Measurements from ENCODE around the gene HIKESHI.

DNA sequence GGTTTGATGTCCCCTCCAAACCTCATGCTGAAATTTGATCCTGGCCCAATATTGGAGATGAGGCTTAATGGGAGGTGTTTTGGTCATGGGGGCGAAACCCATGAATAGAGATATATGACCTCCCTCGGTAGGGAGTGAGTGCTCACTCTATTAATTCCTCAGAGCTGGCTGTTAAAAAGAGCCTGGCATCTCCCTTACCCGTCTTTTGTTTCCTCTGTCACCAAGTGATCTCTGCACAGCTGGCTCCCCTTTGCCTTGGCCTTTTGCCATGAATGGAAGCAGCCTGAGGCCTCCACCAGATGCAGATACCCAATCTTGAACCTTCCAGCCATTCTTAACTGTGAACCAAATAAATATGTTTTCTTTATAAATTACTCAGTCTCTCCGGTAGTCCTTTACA is 68.1 kb downstream of the HIKESHI start:
- TF ChIP-seq, protein P1, sequence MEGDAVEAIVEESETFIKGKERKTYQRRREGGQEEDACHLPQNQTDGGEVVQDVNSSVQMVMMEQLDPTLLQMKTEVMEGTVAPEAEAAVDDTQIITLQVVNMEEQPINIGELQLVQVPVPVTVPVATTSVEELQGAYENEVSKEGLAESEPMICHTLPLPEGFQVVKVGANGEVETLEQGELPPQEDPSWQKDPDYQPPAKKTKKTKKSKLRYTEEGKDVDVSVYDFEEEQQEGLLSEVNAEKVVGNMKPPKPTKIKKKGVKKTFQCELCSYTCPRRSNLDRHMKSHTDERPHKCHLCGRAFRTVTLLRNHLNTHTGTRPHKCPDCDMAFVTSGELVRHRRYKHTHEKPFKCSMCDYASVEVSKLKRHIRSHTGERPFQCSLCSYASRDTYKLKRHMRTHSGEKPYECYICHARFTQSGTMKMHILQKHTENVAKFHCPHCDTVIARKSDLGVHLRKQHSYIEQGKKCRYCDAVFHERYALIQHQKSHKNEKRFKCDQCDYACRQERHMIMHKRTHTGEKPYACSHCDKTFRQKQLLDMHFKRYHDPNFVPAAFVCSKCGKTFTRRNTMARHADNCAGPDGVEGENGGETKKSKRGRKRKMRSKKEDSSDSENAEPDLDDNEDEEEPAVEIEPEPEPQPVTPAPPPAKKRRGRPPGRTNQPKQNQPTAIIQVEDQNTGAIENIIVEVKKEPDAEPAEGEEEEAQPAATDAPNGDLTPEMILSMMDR (IDR thresholded peaks at IDR 0.05; ENCODE audit: poor library complexity) = no peak
- TF ChIP-seq EZH2 (IDR thresholded peaks at IDR 0.05; ENCODE audit: borderline replicate concordance) (no peak), EZH2phosphoT487 (IDR thresholded peaks at IDR 0.05; ENCODE audit: low read depth, severe bottlenecking, unreplicated experiment) (no peak)
